Epithelial cell of prostate (primary cell): ENCODE results near the gene H2AZ2.
"Not testable (repeated sequence)": the region's sequence is repeated elsewhere in the genome, so short reads cannot be mapped to it uniquely, and the experiment has no call there.

ENCODE experiments used
- DNase-seq: peaks from one replicate; pipeline ENCODE4 v3.0.0-alpha.2; 2011; ENCODE audit warnings: low read depth, low spot score
- H3K27ac ChIP-seq: fragments of 450-650 bp; 2 replicates; pipeline ENCODE4 v1.5.1; 2017; ENCODE audit warnings: mild to moderate bottlenecking

The H2AZ2 gene

DNA sequence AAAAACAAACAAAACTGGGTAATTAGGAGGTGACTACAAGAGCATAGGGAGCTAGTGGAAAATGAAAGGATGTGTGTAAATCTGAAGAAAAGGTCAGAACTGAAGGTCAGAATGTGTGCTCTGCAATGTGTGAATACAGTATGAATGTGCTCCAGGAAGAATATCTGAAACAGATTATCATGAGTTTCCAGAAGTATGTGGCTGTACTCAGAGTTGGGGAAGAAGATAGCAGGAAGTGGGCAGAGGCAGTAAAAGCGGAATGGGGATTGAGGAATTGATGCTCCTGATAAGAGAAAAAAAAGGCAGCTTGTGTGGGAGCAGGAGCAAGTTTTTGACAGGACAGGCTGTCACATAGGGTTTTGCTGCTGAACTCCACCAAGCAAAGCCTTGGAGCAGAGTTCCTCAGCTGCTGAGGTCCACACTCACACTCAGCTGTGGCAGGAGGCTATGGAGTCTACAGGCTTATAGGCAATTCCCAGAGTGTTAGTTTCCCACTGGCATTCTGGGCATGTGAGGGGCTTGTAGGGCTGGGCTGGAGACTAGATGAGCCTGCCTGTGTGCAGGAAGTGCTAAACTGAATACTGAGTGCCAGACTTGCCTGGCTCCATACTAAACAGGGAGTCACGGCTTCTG is 22.9 kb downstream of the H2AZ2 start:
- H3K27ac ChIP-seq = no peak overlapping the region
- no peak for DNase-seq

DNA sequence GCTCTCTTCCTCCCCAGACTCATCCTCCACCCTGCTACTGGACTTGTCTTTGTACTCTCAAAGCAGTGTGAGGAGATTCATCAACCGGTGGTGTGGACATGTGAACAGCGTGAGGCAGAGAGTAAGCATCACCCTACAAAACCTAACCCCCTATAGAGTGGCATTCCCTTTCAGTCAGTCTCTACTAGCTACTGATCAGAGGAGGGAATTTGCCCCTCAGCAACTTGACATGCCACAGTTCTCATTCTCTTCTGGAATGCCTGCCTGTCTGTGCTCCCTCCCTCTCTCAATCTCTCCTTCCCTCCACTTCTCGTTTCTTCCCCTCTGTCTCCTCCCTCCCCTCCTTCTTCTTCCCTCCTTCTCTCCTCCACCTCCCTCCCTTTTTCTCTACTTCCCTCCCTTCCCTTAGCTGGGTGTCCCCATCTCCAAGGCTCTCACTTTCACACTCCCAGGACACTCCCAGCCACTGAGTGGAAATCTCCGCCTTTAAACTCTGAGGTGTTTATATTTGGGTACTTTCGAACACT is 24.6 kb downstream of the H2AZ2 start:
- H3K27ac ChIP-seq = no peak overlapping the region

DNA sequence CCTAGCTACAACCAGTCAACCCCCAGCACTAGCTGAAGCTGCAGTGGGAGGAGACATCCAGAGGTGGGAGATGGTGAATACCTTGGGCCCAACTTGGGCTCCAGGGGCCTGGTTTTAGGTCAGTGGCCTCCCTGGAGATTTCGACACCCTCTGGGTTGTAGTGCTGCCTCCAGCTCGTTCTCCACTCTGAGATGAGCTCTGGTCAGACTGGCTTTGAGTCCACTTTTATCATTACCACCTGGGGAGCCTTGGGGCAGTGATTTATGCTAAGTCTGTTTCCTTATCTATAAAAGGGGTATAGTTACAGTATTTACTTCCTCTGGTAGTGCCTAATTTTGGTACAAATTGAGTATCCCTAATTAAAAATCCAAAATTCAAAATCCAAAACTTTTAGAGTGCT is 28.6 kb downstream of the H2AZ2 start:
- DNase-seq = no peak
- H3K27ac ChIP-seq = no peak overlapping the region

More for the DNA sequence above, 24.6 kb downstream of the H2AZ2 start:
- no peak for DNase-seq

DNA sequence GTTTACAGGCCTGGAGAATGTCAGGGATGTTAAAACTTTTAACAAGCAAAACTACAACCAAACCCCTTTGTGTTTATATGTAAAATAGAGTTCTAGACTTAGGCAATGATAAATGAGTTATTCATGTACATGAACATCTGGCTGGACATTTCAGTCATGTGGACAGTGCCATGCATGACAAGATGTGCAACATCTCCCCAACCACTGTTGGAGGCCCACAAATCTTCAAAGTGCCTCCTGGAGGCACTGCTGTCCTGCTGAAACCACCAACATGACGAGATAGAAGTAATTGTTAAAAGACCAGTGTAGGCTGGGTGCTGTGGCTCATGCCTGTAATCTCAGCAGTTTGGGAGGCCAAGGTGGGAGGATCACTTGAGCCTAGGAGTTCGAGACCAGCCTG is 33.0 kb downstream of the H2AZ2 start:
- H3K27ac ChIP-seq = no peak overlapping the region
- no peak for DNase-seq

DNA sequence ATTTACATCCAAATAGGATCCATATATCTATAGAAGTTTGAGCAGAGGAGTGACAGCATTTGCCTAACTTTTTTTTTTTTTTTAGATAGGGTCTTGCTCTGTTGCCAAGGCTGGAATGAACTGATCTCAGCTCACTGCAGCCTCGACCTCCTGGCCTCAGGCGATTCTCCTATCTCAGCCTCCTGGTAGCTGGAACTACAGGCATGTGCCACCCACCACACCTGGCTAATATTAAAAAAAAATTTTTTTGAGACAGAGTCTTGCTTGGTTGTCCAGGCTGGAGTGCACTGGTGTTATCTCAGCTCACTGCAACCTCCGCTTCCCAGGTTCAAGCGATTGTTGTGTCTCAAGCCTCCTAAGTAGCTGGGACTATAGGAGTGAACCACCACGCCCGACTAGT is 36.3 kb downstream of the H2AZ2 start:
- H3K27ac ChIP-seq = no peak overlapping the region
- DNase-seq = no peak

DNA sequence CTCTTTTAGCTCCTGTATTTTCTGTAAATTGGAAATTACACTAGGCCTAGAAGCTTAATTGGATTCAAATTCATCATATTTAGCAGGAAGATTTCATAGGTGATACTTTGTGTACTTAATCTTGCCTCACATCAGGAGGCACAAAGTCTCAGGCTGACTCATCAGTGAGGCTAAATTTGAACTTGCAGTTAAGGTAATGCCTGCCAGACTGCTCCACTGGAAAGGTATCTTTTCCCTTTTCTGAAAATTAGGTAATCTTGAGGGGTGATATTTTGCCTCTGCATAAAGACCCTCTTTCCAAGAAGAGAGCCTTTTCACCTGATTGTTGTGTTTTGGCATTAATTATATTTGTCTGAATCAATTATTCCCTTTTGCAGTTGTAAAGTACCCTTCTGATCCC is 36.8 kb downstream of the H2AZ2 start:
- H3K27ac ChIP-seq = no peak overlapping the region
- DNase-seq = peak; percentile 51

DNA sequence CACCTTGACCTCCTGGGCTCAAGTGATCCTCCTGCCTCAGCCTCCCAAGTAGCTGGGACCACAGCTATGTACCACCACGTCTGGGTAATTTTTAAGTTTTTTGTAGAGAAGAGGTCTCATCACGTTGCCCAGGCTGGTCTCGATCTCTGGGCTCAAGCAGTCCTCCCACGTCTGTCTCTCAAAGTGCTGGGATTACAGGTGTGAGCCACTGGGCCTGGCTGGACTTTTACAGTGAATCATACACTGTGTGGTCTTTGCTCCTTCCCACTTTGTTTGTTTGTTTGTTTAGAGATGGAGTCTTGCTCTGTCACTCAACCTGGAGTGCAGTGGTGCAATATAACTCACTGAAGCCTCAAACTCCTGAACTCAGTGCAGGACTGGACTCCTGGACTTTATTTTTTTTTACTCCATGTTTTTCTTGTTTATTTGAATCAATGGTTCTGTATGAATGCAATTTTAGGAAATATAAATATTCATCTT is 38.9 kb downstream of the H2AZ2 start:
- DNase-seq = no peak
- no peak overlapping the region for H3K27ac ChIP-seq

DNA sequence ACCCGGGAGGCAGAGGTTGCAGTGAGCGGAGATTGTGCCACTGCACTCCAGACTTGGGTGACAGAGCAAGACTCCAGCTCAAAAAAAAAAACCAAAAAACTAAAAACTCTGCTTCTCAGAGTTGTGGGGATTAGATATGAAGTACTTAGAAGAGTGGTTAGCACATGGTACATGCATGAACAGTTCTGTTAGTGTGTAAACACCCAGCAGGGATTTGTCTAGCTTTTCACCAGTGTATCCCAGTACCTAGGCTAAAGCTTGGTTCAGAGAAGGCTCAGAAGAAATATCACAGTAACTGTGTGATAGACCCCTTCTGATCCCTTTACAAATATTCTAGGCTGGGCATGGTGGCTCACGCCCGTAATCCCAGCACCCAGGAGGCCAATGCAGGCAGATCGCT is 41.9 kb downstream of the H2AZ2 start:
- H3K27ac ChIP-seq = peak overlapping the region; percentile 9
- no peak for DNase-seq

DNA sequence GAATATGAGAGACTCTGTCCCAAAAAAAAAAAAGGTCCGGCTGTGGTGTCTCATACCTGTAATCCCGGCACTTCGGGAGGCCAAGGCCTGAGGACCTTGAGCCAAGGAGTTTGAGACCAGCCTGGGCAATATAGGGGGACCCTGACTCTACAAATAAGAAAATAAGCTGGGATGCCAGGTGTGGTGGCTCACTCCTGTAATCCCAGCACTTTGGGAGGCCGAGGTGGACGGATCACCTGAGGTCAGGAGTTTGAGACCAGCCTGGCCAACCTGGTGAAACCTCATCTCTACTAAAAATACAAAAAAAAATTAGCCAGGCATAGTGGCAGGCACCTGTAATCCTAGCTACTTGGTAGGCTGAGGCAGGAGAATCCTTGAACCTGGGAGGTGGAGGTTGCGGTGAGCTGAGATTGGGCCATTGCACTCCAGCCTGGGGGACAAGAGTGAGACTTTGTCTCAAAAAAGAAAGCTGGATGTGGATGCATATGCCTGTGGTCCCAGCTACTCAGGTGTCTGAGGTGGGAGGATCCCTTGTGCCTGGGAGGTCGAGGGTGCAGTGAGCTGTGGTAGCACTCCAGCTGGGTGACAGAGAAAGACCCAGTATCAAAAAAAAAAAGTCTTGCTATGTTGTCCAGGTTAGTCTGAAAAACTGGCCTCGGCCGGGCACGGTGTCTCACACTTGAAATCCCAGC is 43.9 kb downstream of the H2AZ2 start:
- peak overlapping the region; percentile 99 for H3K27ac ChIP-seq
- DNase-seq = not testable (repeated sequence)

DNA sequence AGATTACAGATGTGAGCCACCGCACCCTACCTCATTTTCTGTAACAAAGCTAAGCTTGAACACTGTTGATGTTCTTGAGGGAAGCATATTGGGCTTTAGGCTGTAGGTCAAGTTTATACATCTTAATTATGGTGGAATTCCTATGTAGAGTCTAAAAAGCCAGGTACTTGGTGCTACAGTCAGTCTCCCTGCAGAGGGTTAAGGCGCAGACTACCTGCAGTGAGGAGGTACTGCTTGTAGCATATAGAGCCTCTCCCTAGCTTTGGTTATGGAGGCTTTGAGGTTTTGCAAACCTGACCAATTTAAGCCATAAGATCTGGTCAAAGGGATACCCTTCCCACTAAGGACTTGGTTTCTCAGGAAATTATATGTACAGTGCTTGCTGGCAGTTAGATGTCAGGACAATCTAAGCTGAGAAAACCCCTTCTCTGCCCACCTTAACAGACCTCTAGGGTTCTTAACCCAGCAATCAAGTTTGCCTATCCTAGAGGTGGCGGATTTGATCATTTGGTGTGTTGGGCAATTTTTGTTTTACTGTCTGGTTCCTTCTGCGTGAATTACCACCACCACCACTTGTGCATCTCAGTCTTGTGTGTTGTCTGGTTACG is 45.4 kb downstream of the H2AZ2 start:
- peak overlapping the region; percentile 99 for H3K27ac ChIP-seq
- no peak for DNase-seq

DNA sequence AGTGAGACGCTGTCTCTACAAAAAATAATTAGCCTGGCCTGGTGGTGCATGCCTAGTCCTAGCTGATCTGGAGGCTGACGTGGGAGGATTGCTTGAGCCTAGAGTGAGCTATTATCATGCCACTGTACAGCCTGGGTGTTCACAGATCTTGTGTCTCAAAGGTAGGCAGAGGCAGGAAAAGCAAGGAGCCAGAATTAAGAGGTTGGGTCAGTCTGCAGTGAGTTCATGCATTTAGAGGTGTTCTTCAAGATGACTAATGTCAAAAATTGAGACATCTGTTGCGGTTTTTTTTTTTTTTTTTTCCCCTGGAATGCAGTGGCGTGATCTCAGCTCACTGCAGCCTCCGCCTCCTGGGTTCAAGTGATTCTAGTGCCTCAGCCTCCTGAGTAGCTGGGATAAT is 46.0 kb downstream of the H2AZ2 start:
- peak; percentile 22 for DNase-seq
- peak overlapping the region; percentile 99 for H3K27ac ChIP-seq

DNA sequence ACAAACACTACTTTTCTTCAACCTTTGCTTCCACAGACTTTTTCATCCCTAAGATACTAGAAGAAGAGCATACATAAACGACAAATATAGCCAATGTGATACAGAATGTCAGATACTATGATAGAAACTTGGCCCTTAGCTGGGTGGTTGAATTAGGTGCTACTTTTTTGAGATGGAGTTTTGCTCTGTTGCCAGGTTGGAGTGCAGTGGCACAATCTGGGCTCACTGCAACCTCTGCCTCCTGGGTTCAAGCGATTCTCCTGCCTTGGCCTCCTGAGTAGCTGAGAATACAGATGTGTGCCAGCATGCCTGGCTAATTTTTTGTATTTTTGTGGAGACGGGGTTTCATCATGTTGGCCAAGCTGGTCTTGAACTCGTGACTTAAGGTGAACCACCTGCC is 47.9 kb downstream of the H2AZ2 start:
- peak overlapping the region; percentile 99 for H3K27ac ChIP-seq

DNA sequence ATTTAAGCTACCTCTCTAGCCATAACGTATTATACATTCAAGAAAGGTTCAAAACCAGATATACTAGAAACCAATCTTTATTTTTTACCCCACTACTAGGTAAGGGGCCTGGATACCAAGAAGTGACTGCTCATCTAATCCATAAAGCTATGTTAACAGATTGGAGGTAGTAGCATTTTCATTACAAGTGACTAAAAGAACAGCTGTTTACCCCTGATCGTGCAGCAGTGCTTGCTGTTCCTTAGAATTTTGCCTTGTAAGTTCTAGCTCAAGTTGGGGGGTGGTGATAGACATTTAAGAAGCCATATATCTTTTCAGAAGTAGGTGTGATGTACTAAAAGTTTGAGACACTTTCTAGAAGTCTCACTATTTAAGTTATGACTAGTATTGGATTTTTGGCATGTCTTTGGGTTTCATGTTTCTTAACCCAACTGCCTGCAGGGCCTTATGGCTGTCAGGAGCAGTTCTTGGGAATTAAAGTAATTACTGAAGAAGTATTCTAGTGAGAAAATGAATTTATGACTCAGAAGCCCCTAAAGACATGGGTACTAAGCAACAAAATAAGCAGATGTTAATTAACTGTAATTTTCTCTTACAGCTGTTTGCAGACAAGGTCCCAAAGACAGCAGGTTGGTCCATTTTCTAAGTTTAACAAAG is 49.1 kb downstream of the H2AZ2 start:
- DNase-seq = no peak
- H3K27ac ChIP-seq = peak overlapping the region; percentile 99

More for the DNA sequence above, 47.9 kb downstream of the H2AZ2 start:
- DNase-seq = no peak

DNA sequence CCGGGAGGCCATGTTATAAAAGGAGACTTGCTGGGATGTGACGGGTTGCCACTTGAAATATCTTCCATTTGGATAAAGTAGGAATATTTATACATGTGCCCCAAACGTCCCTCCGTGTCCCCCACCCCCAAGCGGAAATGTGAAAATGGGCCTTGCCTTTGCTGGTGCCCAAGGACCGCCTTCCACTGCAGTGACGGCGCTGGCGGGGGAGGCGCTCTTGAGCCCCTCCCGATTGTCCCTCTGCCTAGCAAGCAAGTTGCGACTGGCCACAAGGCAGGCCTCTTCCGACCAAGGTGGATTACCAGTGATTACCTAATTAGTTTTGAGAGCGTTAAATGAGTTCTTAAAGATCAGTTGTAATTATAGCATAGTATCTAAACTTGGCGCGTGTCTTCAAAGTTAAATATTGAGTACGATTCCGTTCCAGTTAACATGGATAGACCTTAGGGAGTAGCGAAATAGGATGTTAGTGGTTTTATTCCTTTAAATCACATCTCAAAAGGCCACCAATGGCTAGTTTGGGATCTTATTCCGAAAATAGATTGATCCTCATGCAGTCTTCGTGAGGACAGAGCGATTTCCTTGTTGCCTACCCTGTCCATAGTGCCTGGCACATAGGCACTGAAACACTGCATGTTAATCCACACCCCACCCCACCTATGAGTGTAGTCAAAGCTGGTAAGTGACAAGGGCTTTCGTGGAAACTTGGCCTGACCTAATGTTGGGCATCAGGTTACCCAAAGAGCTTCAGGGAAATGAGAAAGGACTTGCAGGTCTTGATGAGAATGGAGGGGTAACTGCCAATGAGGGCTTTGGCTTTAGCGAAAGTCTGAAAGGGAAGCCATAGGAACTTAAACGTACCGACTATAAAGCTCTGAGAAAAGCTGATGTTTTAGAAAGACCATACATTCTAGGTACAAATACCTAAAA is 50.3 kb downstream of the H2AZ2 start:
- peak; percentile 79 for DNase-seq
- H3K27ac ChIP-seq = peak overlapping the region; percentile 99

DNA sequence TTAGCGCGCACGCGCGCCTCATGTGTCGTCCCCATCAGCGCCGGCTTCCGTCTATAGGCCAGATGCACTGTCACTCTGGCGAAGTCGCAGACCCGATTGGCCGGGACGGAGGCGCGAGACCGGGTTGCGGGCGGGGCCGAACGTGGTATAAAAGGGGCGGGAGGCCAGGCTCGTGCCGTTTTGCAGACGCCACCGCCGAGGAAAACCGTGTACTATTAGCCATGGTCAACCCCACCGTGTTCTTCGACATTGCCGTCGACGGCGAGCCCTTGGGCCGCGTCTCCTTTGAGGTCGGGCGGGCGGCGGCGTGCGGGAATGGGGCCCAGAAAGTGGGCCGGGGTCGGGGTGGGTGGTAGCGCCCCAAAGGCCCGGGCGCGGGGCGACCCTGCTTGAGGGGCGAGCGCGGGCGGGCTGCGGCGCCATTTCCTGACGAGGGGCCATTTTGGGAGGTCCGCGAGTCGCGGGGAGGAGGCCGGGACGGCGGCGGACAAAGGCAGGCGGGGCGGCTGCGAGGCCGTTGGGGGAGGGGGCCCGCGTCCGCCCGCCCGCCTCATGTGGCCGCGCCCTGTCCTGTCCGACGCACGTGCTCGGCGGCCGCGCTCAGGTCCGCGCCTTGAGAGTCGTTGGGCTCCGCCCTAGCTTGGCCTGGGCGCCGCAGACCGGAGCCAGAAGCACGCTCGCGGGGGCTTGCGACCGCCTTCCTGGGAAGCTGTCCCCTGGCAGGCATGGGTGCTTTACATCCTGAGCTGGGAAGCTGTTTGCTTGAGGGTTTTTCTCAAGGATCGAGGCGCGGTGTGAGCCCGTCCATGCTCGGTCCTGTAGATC is 51.2 kb downstream of the H2AZ2 start, which contains the start of gene PPIA:
Gene PPIA (plus strand): TSS at position 178 of the 825 bp plus-strand sequence. CDS start 44 bp downstream, at position 222.
- peak; percentile 92 for DNase-seq
- H3K27ac ChIP-seq = peak within 1 kb of the TSS; percentile 99

DNA sequence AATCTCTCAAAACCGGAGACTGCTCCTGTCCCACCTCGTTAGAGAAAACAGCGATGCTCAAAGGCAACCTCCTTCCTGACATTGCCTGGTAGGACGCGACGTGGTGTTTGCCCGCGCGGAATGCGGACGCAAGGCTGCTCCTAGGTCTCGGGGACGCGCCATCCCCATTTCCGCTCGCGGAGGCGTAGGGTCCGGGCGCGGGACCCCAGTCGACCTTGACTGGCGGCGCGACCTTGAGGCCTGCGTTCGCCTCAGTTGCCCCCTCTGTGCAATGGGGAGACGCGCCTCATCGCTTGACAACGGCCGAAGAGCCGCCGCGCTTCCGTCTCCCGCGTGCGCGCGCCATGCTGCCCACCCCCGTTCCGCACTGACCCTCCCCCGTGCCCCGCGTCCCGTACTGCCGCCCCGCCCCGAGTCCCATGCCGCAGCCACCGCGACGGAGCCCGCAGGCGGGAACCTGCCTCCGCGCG is 51.8 kb downstream of the H2AZ2 start:
- H3K27ac ChIP-seq = peak overlapping the region; percentile 99
- no peak for DNase-seq

DNA sequence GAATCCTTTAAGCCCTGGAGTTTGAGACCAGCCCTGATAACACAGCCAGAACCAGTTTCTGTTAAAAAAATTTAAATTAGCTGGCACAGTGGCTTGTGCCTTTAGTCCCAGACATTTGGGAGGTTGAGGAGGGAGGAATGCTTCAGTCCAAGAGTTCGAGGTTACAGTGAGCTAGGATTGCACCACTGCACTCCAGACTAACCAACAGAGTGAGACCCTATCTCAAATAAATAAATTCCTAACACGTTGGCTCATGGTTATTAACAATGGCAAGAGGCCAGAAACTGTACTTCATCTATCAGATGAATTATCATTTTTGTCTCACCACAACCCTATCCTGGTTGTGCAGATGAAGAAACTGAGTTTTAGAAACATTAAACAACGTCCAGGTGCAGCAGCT is 53.6 kb downstream of the H2AZ2 start:
- H3K27ac ChIP-seq = no peak overlapping the region
- DNase-seq = no peak

DNA sequence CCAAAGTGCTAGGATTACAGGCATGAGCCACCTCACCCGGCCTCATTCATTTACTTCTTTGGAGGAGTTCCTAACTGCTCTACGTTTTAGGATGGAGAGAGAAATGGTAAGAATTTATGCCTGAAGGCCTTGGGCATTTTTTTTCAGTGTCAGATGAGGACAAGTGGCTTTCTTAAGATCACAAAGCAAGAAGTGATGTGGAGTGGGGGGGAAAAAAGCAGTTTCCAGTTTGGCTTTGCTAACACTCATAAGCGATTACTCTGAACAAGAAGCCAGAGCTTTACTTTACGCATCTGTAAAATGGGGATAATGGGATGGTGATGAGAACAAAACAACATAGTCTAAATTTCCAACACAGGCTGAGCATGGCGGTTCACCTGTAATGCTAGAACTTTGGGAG is 54.0 kb downstream of the H2AZ2 start:
- DNase-seq = no peak

More for the DNA sequence above, 54.0 kb downstream of the H2AZ2 start:
- H3K27ac ChIP-seq = no peak overlapping the region
